RWPE1 (cell line): ENCODE measurements around the gene MYO9B.

ENCODE experiments used
- CTCF ChIA-PET: fragments of 350-600 bp; sonication (Branson Sonifier 250); formaldehyde crosslinking; extraction: SDS; loops from one replicate; lab custom pipeline; 2021; lab: Yijun Ruan, JAX
- POLR2A ChIA-PET: fragments of 400-600 bp; formaldehyde crosslinking; extraction: SDS; loops from one replicate; lab custom pipeline; 2020; ENCODE audit warnings: antibody characterized with exemption; ENCODE audit not compliant: low non-redundant PET; lab: Yijun Ruan, JAX
- DNase-seq: peaks from one replicate; pipeline ENCODE4 v3.0.0; 2012; ENCODE audit warnings: low spot score
- H3K27ac ChIP-seq: fragments of 450-650 bp; 2 replicates; pipeline ENCODE4 v1.5.1; 2017
- TF ChIP-seq, protein P1 (sequence below): fragments of 450-650 bp; conservative IDR thresholded peaks from 2 replicates; pipeline ENCODE4 v1.5.1; 2017; ENCODE audit warnings: low read depth, mild to moderate bottlenecking

Gene MYO9B

DNA sequence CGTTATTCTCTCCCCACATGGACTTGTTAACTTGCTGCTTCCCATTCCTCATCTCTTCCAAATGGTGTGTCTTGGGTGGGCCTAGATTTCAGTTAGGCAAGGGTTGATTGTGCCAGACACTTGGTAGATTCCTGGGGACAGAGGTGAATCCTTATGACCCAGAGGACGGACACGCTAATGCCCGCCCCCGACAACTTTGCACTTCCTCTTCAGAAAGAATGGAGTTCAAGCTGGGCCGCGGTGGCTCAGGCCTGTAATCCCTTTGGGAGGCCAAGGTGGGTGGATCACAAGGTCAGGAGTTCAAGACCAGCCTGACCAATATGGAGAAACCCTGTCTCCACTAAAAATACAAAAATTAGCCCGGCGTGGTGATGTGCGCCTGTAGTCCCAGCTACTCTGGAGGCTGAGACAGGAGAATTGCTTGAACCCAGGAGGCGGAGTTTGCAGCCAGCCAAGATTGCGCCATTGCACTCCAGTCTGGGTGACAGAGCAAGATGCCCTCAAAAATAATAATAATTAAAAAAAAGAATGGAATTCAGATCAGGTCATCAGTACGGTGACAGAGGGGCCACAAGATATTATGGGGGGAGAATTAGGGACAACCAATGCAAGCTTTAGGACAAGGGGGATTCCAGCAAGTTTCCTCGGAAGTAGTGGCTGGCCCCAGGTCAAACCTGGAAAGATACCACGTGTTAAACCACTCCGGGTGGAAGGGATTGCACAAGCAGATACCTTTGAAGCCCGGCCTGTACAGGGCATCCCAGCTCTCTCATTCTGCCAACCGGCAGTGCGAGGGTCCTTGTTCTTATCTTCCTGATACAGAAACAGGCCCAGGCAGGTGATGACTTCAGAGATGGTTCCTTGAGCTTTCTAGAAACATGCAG lies 2.7 kb downstream of the MYO9B start:
- H3K27ac ChIP-seq = peak overlapping the region; percentile 95
- ChIA-PET CTCF (no interaction called here), POLR2A (no interaction called here)
- TF ChIP-seq, protein P1, sequence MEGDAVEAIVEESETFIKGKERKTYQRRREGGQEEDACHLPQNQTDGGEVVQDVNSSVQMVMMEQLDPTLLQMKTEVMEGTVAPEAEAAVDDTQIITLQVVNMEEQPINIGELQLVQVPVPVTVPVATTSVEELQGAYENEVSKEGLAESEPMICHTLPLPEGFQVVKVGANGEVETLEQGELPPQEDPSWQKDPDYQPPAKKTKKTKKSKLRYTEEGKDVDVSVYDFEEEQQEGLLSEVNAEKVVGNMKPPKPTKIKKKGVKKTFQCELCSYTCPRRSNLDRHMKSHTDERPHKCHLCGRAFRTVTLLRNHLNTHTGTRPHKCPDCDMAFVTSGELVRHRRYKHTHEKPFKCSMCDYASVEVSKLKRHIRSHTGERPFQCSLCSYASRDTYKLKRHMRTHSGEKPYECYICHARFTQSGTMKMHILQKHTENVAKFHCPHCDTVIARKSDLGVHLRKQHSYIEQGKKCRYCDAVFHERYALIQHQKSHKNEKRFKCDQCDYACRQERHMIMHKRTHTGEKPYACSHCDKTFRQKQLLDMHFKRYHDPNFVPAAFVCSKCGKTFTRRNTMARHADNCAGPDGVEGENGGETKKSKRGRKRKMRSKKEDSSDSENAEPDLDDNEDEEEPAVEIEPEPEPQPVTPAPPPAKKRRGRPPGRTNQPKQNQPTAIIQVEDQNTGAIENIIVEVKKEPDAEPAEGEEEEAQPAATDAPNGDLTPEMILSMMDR = no peak
- DNase-seq = no peak

DNA sequence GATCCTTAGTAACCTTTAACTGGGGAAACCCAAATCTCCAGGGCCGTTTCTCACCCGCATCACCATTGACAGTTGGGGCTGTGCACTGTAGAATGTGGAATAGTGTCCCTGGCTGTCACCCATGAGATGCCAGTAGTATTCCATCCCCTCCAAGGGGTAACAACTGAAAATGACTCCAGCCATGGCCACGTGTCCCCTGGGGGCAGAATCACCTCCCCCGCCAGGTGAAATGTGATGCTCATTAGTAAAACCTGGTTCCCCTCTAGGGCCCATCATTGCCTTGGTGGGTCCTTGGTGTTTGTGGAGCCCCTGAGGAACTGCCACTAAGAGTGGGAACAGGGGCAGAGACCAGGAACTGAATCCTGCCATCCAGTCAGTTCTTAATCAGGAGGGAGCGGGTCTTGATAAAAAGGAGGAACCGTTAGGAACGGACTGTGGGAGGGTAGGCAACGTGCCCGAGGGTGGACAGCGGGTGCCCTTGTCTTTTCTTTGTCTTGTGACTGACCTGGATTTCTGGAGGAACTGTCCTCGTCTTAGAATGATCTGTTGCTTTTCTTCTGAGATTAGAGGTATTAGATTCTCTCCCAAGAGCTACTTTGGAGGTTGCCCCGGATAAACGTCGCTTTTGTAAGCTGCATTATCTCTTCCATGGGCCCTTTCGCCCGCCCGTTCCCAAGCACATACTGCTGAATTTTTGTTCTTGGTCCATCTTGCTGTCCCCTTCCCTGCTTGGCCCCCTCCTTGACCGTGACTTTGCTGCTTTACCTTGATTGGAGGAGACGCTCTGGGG lies 3.5 kb downstream of the MYO9B start:
- DNase-seq = no peak
- H3K27ac ChIP-seq = peak overlapping the region; percentile 95
- POLR2A ChIA-PET = no interaction called here
- TF ChIP-seq, protein P1 = no peak
- CTCF ChIA-PET = interaction anchor here (0.7 to 1.3 kb wide), 2 partner anchors 108 to 156 kb away, joined by 3 to 4 read pairs; no protein-coding TSS in a partner anchor

DNA sequence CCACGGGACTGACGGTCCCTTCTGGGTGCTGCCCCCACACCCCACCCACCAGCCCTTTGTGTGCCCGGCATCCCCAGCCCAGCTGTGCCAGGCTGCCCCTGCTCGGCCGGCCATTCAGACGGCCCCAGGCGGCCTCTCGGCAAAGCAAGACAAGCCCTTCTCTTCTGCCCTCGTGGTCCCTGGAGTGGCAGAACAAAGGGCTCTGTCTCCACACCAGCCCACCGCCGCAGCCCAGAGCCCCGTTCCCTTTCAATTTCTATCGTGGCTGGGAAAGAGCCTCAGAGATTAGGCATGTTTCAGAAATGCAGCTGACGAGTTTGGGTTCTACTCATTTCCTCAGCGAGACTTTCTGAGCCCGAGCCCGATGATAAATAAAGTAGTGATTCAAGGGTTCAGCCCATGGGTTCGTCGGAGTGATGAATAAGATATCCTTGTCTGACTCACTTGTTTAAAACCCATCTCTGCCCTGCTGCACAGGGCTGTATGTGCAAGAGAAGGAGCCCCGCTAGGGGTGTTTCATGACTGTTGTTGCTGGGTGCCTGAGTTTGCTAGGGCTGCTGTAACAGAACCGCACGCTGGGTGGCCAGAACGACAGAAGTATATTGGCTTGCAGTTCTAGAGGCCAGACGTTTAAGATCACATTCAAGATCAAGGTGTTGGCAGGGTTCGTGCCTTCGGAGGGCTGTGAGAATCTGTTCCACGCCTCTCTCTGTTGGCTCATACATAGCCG lies 4.3 kb downstream of the MYO9B start:
- ChIA-PET CTCF (interaction anchor here (0.7 to 1.3 kb wide), 3 partner anchors 17 to 156 kb away, joined by 3 to 4 read pairs (median 3); no protein-coding TSS in a partner anchor), POLR2A (no interaction called here)
- H3K27ac ChIP-seq = peak overlapping the region; percentile 95
- DNase-seq = peak; percentile 96
- TF ChIP-seq, protein P1 = peak; percentile 82

DNA sequence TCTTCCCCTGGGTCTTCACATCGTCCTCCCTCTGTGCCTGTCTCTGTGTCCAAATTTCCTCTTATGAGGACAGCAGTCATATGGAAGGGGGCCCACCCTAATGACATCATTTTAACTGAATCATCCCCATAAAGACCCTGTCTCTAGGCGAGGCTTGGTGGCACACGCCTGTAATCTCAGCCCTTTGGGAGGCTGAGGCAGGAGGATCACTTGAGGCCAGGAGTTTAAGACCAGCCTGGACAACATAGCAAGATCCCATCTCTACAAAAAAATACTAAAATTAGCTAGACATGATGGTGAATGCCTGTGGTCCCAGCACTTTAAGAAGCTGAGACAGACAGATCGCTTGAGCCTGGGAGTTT lies 4.8 kb downstream of the MYO9B start:
- TF ChIP-seq, protein P1 = 0 out of 2 replicates have a peak, but pooled peaks have one; percentile 39
- POLR2A ChIA-PET = no interaction called here
- CTCF ChIA-PET = interaction anchor here (0.7 kb wide), 1 partner anchor 16 kb away, joined by 3 read pairs; no protein-coding TSS in a partner anchor
- no peak for DNase-seq
- peak overlapping the region; percentile 95 for H3K27ac ChIP-seq

DNA sequence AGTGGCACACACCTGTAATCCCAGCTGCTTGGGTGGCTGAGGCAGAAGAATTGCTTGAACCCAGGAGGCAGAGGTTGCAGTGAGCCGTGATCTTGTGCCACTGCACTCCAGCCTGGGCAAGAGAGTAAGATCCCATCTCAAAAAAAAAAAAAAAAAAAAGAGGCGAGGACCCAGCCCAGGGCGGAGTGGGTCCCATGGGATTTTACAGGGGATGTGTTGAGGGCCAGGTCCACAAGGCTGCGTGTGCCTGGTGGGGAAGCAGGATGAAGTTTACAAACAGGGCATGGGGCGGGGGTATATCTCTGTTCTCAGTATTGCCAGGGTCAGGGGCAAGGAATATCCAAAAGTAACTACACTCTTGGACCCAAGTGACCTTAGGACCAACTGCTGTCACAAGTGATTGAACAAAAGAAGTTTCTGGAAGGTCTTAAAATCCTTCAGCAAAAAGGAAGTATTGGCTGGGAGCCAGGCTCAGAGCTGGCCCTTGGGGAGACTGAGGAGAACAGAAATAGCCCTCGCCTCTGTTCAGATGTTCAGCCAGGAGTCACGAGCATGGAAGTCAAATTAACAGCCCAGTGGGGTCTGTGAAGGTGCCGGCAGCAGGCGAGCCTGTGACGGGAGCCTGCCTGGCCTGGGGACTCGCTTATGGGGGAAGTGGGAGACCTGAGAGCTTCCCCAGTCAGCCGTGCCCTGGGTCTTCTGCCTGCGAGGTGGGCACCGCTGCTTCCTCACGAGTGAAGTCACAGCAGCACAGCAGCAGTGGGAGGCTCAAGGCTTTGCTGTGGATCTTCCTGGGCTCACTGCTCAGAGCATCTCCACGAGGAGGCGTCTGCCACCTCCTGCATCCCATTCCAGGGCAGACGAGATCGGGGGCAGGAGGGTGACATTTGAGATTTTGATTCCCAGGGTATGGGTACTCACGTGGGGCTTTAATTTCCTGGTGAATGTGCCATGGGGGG lies 6.4 kb downstream of the MYO9B start:
- ChIA-PET CTCF (interaction anchor here (0.6 to 0.7 kb wide), 2 partner anchors 144 to 177 kb away, joined by 3 to 4 read pairs; no protein-coding TSS in a partner anchor), POLR2A (no interaction called here)
- H3K27ac ChIP-seq = peak overlapping the region; percentile 95
- DNase-seq = no peak
- TF ChIP-seq, protein P1 = no peak
